ENCODE results near the gene TENM3.

TENM3 gene

DNA sequence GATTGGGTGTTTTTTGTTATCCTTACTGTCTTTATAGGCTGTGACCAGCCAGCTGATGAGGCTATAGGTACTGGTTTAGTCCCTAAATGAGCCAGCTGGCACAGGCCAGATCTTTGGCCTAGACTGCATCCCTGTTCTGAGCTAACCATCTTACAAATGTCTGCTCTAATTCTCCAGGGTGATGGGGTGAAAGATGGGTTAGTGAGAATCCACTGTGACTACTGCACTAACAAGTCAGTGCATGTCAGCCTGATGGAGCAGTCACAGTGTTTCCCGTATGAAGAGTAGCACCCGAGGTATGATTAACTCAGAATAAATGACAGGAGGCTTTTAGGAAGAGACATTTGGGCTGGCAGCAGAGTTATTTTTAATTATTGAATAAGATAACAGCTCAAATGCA lies 493.0 kb downstream of the TENM3 start:
- TF ChIP-seq SNAI2 (CRISPR knock-in tag; IDR thresholded peaks at IDR 0.05) (no peak), ZFP30 (CRISPR knock-in tag; IDR thresholded peaks at IDR 0.05) (no peak), PPARA (CRISPR knock-in tag; IDR thresholded peaks at IDR 0.05; ENCODE audit: borderline replicate concordance) (no peak), CSDC2 (CRISPR knock-in tag; IDR thresholded peaks at IDR 0.05) (no peak), ESRRG (CRISPR knock-in tag; IDR thresholded peaks at IDR 0.05) (no peak), ISL1 (CRISPR knock-in tag; IDR thresholded peaks at IDR 0.05) (0 out of 2 replicates have a peak, but pooled peaks have one; percentile 26), CSRNP3 (CRISPR knock-in tag; IDR thresholded peaks at IDR 0.05) (no peak), TOX (CRISPR knock-in tag; IDR thresholded peaks at IDR 0.05; ENCODE audit: borderline replicate concordance) (no peak)
- ATAC-seq = no peak

GRCh38 chr4:182738283-182739047 lies 495.3 kb downstream of the TENM3 start:
- ATAC-seq = no peak
- TF ChIP-seq ZC3H10 (CRISPR knock-in tag; IDR thresholded peaks at IDR 0.05) = no peak
- TF ChIP-seq, protein P1, sequence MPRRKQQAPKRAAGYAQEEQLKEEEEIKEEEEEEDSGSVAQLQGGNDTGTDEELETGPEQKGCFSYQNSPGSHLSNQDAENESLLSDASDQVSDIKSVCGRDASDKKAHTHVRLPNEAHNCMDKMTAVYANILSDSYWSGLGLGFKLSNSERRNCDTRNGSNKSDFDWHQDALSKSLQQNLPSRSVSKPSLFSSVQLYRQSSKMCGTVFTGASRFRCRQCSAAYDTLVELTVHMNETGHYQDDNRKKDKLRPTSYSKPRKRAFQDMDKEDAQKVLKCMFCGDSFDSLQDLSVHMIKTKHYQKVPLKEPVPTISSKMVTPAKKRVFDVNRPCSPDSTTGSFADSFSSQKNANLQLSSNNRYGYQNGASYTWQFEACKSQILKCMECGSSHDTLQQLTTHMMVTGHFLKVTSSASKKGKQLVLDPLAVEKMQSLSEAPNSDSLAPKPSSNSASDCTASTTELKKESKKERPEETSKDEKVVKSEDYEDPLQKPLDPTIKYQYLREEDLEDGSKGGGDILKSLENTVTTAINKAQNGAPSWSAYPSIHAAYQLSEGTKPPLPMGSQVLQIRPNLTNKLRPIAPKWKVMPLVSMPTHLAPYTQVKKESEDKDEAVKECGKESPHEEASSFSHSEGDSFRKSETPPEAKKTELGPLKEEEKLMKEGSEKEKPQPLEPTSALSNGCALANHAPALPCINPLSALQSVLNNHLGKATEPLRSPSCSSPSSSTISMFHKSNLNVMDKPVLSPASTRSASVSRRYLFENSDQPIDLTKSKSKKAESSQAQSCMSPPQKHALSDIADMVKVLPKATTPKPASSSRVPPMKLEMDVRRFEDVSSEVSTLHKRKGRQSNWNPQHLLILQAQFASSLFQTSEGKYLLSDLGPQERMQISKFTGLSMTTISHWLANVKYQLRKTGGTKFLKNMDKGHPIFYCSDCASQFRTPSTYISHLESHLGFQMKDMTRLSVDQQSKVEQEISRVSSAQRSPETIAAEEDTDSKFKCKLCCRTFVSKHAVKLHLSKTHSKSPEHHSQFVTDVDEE (CRISPR knock-in tag; IDR thresholded peaks at IDR 0.05) = no peak
- no peak for TF ChIP-seq ARNTL (CRISPR knock-in tag; IDR thresholded peaks at IDR 0.05; ENCODE audit: borderline replicate concordance, low read depth)
- no peak for TF ChIP-seq PPARA (CRISPR knock-in tag; IDR thresholded peaks at IDR 0.05; ENCODE audit: borderline replicate concordance)
- no peak for TF ChIP-seq TOX (CRISPR knock-in tag; IDR thresholded peaks at IDR 0.05; ENCODE audit: borderline replicate concordance)
- TF ChIP-seq, protein P2, sequence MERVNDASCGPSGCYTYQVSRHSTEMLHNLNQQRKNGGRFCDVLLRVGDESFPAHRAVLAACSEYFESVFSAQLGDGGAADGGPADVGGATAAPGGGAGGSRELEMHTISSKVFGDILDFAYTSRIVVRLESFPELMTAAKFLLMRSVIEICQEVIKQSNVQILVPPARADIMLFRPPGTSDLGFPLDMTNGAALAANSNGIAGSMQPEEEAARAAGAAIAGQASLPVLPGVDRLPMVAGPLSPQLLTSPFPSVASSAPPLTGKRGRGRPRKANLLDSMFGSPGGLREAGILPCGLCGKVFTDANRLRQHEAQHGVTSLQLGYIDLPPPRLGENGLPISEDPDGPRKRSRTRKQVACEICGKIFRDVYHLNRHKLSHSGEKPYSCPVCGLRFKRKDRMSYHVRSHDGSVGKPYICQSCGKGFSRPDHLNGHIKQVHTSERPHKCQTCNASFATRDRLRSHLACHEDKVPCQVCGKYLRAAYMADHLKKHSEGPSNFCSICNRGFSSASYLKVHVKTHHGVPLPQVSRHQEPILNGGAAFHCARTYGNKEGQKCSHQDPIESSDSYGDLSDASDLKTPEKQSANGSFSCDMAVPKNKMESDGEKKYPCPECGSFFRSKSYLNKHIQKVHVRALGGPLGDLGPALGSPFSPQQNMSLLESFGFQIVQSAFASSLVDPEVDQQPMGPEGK (CRISPR knock-in tag; IDR thresholded peaks at IDR 0.05; ENCODE audit: borderline replicate concordance) = no peak
- TF ChIP-seq ZNF8 (CRISPR knock-in tag; IDR thresholded peaks at IDR 0.05) = no peak
- TF ChIP-seq, protein P3, sequence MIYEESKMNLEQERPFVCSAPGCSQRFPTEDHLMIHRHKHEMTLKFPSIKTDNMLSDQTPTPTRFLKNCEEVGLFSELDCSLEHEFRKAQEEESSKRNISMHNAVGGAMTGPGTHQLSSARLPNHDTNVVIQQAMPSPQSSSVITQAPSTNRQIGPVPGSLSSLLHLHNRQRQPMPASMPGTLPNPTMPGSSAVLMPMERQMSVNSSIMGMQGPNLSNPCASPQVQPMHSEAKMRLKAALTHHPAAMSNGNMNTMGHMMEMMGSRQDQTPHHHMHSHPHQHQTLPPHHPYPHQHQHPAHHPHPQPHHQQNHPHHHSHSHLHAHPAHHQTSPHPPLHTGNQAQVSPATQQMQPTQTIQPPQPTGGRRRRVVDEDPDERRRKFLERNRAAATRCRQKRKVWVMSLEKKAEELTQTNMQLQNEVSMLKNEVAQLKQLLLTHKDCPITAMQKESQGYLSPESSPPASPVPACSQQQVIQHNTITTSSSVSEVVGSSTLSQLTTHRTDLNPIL (CRISPR knock-in tag; IDR thresholded peaks at IDR 0.05; ENCODE audit: low read depth) = no peak
- TF ChIP-seq POU6F1 (CRISPR knock-in tag; IDR thresholded peaks at IDR 0.05; ENCODE audit: borderline replicate concordance, low read depth) = no peak
- no peak for TF ChIP-seq ZNF70 (CRISPR knock-in tag; IDR thresholded peaks at IDR 0.05)
- no peak for TF ChIP-seq BACH2 (CRISPR knock-in tag; IDR thresholded peaks at IDR 0.05; ENCODE audit: borderline replicate concordance)
- TF ChIP-seq CSRNP3 (CRISPR knock-in tag; IDR thresholded peaks at IDR 0.05) = no peak
- TF ChIP-seq ZNF565 (CRISPR knock-in tag; conservative IDR thresholded peaks at IDR 0.05; ENCODE audit: low read depth) = no peak
- TF ChIP-seq ZFP30 (CRISPR knock-in tag; IDR thresholded peaks at IDR 0.05) = no peak
- TF ChIP-seq ZFP3 (CRISPR knock-in tag; IDR thresholded peaks at IDR 0.05) = no peak
- TF ChIP-seq SNAI2 (CRISPR knock-in tag; IDR thresholded peaks at IDR 0.05) = no peak
- TF ChIP-seq TCF4 (CRISPR knock-in tag; IDR thresholded peaks at IDR 0.05; ENCODE audit: borderline replicate concordance) = no peak
